Left lobe of liver (tissue), 2 donors: Measurements from ENCODE around the gene NDST1. TPM values are rescaled to one million over a fixed set of nuclear protein-coding genes. Genes with fewer than 3 reads are reported as not detected.

Experiments used
- ATAC-seq: fragments of 200-7000 bp; cut with Tn5 transposase; one replicate; pipeline ENCODE4 v1.9.1; 2020; ENCODE audit warnings: mild to moderate bottlenecking, moderate library complexity
- DNase-seq: peaks from one replicate; pipeline ENCODE4 v3.0.0-alpha.2; 2020; ENCODE audit warnings: low spot score
- total RNA-seq: library from RNA; stranded (reverse); gene quantifications from one replicate; pipeline ENCODE4 v1.2.1, GENCODE V29; 2021
- donor health status: DM: no; HTN: no; CAD: no; lungs with moderate emphysema.
- donor health status: DM: no; HTN: yes; CAD: no.

Gene NDST1
- total RNA-seq, 1 donor from 2014 or later, result 63.7 TPM

- DNase-seq (peak; percentile 88), ATAC-seq (peak; percentile 48)
Measured at GRCh38 chr5:150488519-150489359, 19.2 kb upstream of the NDST1 start.

- DNase-seq, result no peak
- no peak for ATAC-seq
Measured at GRCh38 chr5:150489360-150490295, 18.3 kb upstream of the NDST1 start.

- no peak for ATAC-seq
- no peak for DNase-seq
Measured at GRCh38 chr5:150490296-150490669, 17.6 kb upstream of the NDST1 start.

GRCh38 chr5:150490754-150491153 lies 17.2 kb upstream of the NDST1 start:
- no peak for DNase-seq
- ATAC-seq, result no peak

GRCh38 chr5:150491876-150492275 lies 16.1 kb upstream of the NDST1 start:
- ATAC-seq (peak; percentile 35), DNase-seq (no peak)

- no peak for DNase-seq
- no peak for ATAC-seq
Measured at GRCh38 chr5:150492621-150493020, 15.3 kb upstream of the NDST1 start.

- DNase-seq (no peak), ATAC-seq (no peak)
Measured at GRCh38 chr5:150496098-150496497, 11.8 kb upstream of the NDST1 start.

- ATAC-seq, result no peak
- DNase-seq, result no peak
Measured at GRCh38 chr5:150496534-150496933, 11.4 kb upstream of the NDST1 start.

GRCh38 chr5:150497274-150497988 lies 10.5 kb upstream of the NDST1 start:
- DNase-seq, result no peak

GRCh38 chr5:150497989-150498317 lies 10.0 kb upstream of the NDST1 start:
- DNase-seq (no peak), ATAC-seq (no peak)

More at GRCh38 chr5:150497274-150497988, 10.5 kb upstream of the NDST1 start:
- ATAC-seq, result no peak

- DNase-seq, result no peak
- peak; percentile 52 for ATAC-seq
Measured at GRCh38 chr5:150498501-150498900, 9.4 kb upstream of the NDST1 start.

GRCh38 chr5:150498971-150499370 lies 9.0 kb upstream of the NDST1 start:
- ATAC-seq (peak; percentile 23), DNase-seq (no peak)

- ATAC-seq, result no peak
- DNase-seq, result no peak
Measured at GRCh38 chr5:150499437-150499956, 8.4 kb upstream of the NDST1 start.

GRCh38 chr5:150500328-150500841 lies 7.5 kb upstream of the NDST1 start:
- ATAC-seq (peak; percentile 25), DNase-seq (no peak)

- DNase-seq (no peak), ATAC-seq (no peak)
Measured at GRCh38 chr5:150500905-150501304, 7.0 kb upstream of the NDST1 start.

- DNase-seq, result no peak
- ATAC-seq, result no peak
Measured at GRCh38 chr5:150502106-150502505, 5.8 kb upstream of the NDST1 start.

- ATAC-seq (no peak), DNase-seq (no peak)
Measured at GRCh38 chr5:150502847-150503246, 5.1 kb upstream of the NDST1 start.

GRCh38 chr5:150503386-150503785 lies 4.5 kb upstream of the NDST1 start:
- DNase-seq, result no peak
- peak; percentile 34 for ATAC-seq

GRCh38 chr5:150503977-150504620 lies 3.8 kb upstream of the NDST1 start:
- peak; percentile 82 for DNase-seq
- ATAC-seq, result peak; percentile 64

GRCh38 chr5:150505041-150505511 lies 2.9 kb upstream of the NDST1 start:
- no peak for DNase-seq
- no peak for ATAC-seq
